Measurements from ENCODE around the gene PPP2CA.
A peak's percentile ranks its signal among the peaks of the same experiment; 100 is the strongest.

The PPP2CA gene

DNA sequence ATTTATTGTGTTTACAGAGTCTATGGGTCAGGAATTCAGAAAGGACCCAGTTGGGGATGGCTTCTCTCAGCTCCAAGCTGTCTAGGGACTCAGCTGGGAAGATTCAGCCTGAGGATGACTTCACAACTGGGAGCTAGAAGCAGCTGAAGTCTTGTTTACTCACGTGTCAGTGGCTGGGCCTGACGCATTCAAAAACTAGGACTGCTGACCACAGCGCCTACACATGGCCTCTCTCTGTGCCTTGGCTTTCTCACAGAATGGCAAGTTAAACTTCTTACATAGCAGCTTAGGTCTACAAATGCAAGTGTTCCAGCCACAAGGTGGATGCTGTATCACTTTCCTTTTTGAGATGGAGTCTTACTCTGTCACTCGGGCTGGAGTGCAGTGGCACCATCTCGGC lies 16.3 kb upstream of the PPP2CA start:
- Histone ChIP-seq H3K4me3 (ENCODE audit: low read length) (no peak overlapping the region), H3K9me3 (ENCODE audit: insufficient read depth, low read depth, low read length) (no peaks in the 10 kb centered on the region), H3K4me1 (ENCODE audit: insufficient read depth, low read length) (peaks cover 31% of the 10 kb centered on the region), H3K27me3 (ENCODE audit: insufficient read depth, low read length) (no peaks in the 10 kb centered on the region), H3K9ac (ENCODE audit: low read depth, low read length) (no peak overlapping the region), H3K36me3 (ENCODE audit: insufficient read depth, low read length) (no peaks in the 10 kb centered on the region), H3K27ac (ENCODE audit: low read depth, low read length) (no peak overlapping the region)
- 87% methylated on average over 5 of the region's 5 CpGs for WGBS

GRCh38 chr5:134240421-134240962 lies 14.6 kb upstream of the PPP2CA start:
- Histone ChIP-seq H3K27me3 (ENCODE audit: insufficient read depth, low read length) (no peaks in the 10 kb centered on the region), H3K4me3 (ENCODE audit: low read length) (no peak overlapping the region), H3K27ac (ENCODE audit: low read depth, low read length) (no peak overlapping the region), H3K4me1 (ENCODE audit: insufficient read depth, low read length) (peaks cover 24% of the 10 kb centered on the region), H3K9ac (ENCODE audit: low read depth, low read length) (no peak overlapping the region), H3K36me3 (ENCODE audit: insufficient read depth, low read length) (no peaks in the 10 kb centered on the region), H3K9me3 (ENCODE audit: insufficient read depth, low read depth, low read length) (no peaks in the 10 kb centered on the region)
- 48% methylated on average over 7 of the region's 7 CpGs for WGBS

DNA sequence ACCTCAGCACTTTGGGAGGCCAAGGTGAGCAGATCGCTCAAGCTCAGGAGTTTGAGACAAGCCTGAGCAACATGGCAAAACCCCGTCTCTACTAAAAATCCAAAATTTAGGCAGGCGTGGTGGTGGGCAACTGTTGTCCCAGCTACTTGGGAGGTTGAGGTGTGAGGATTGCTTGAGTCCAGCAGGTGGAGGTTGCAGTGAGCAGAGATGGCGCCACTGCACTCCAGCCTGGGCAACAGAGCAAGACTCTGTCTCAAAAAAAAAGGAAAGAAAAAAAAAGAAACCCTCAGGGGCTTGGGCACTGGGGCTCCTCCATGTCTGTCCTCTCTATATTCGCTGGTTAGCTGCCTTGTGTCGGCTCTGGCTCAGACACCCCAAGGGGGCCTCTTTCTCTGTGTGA lies 10.9 kb upstream of the PPP2CA start:
- Histone ChIP-seq H3K27ac (ENCODE audit: low read depth, low read length) (no peak overlapping the region), H3K27me3 (ENCODE audit: insufficient read depth, low read length) (no peaks in the 10 kb centered on the region), H3K9ac (ENCODE audit: low read depth, low read length) (no peak overlapping the region), H3K4me1 (ENCODE audit: insufficient read depth, low read length) (peaks cover 9% of the 10 kb centered on the region), H3K4me3 (ENCODE audit: low read length) (no peak overlapping the region), H3K9me3 (ENCODE audit: insufficient read depth, low read depth, low read length) (no peaks in the 10 kb centered on the region), H3K36me3 (ENCODE audit: insufficient read depth, low read length) (no peaks in the 10 kb centered on the region)
- WGBS = 96% methylated on average over 6 of the region's 6 CpGs

- peaks cover 9% of the 10 kb centered on the region for H3K4me1 ChIP-seq (ENCODE audit: insufficient read depth, low read length)
- no peaks in the 10 kb centered on the region for H3K36me3 ChIP-seq (ENCODE audit: insufficient read depth, low read length)
- H3K27ac ChIP-seq (ENCODE audit: low read depth, low read length) = no peak overlapping the region
- no peaks in the 10 kb centered on the region for H3K27me3 ChIP-seq (ENCODE audit: insufficient read depth, low read length)
- no peaks in the 10 kb centered on the region for H3K9me3 ChIP-seq (ENCODE audit: insufficient read depth, low read depth, low read length)
- WGBS = 85% methylated on average over 2 of the region's 2 CpGs
- no peak overlapping the region for H3K4me3 ChIP-seq (ENCODE audit: low read length)
- H3K9ac ChIP-seq (ENCODE audit: low read depth, low read length) = no peak overlapping the region
Measured at GRCh38 chr5:134236318-134236717, 10.4 kb upstream of the PPP2CA start.

DNA sequence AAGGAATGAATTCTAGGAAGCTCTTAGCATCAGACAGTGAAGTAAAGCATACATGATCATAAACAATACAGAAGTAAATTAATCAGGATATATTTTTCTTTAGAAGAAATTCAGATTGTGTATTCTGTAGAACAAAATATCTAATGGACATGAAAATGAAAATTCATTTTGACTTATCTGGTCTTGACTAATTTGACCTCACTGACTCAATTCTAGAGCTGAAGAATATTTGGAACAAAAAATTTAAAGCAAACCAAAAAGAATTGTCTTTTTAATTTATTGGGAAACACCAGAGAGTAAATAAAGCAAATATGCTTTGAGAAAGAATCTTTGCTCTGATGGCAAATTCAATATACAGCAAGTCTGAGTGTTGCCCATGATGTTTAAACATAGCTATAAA lies 2.8 kb upstream of the PPP2CA start:
- Histone ChIP-seq H3K9me3 (ENCODE audit: insufficient read depth, low read depth, low read length) (no peaks in the 10 kb centered on the region), H3K36me3 (ENCODE audit: insufficient read depth, low read length) (peaks cover 7% of the 10 kb centered on the region), H3K9ac (ENCODE audit: low read depth, low read length) (no peak overlapping the region), H3K4me1 (ENCODE audit: insufficient read depth, low read length) (peaks cover 10% of the 10 kb centered on the region), H3K4me3 (ENCODE audit: low read length) (no peak overlapping the region), H3K27ac (ENCODE audit: low read depth, low read length) (no peak overlapping the region), H3K27me3 (ENCODE audit: insufficient read depth, low read length) (no peaks in the 10 kb centered on the region)

DNA sequence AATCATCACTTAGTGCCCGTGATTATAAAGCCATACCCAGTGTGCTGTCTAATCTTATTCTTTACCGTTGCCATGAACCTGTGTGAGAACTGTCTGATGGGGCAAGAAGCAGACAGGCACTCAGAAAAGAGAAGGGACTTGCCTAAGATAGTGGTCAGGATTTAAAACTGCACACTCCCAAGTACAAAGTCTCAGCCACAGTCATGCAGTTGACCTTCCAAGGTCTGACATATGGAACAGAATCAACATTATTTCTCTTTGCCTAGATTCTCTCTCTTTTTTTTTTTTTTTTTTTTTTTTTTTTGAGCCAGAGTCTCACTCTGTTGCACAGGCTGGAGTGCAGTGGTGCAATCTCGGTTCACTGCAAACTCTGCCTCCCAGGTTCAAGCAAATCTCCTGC lies 1.9 kb upstream of the PPP2CA start:
- Histone ChIP-seq H3K4me3 (ENCODE audit: low read length) (no peak overlapping the region), H3K27me3 (ENCODE audit: insufficient read depth, low read length) (no peaks in the 10 kb centered on the region), H3K9ac (ENCODE audit: low read depth, low read length) (no peak overlapping the region), H3K9me3 (ENCODE audit: insufficient read depth, low read depth, low read length) (no peaks in the 10 kb centered on the region), H3K27ac (ENCODE audit: low read depth, low read length) (no peak overlapping the region), H3K4me1 (ENCODE audit: insufficient read depth, low read length) (peaks cover 19% of the 10 kb centered on the region), H3K36me3 (ENCODE audit: insufficient read depth, low read length) (peaks cover 12% of the 10 kb centered on the region)
- WGBS = 95% methylated on average over 3 of the region's 3 CpGs

- no peak overlapping the region for H3K27ac ChIP-seq (ENCODE audit: low read depth, low read length)
- peaks cover 12% of the 10 kb centered on the region for H3K36me3 ChIP-seq (ENCODE audit: insufficient read depth, low read length)
- H3K27me3 ChIP-seq (ENCODE audit: insufficient read depth, low read length) = no peaks in the 10 kb centered on the region
- no peak overlapping the region for H3K9ac ChIP-seq (ENCODE audit: low read depth, low read length)
- WGBS = 40% methylated on average over 5 of the region's 5 CpGs
- H3K4me3 ChIP-seq (ENCODE audit: low read length) = peak overlapping the region; percentile 77
- no peaks in the 10 kb centered on the region for H3K9me3 ChIP-seq (ENCODE audit: insufficient read depth, low read depth, low read length)
- peaks cover 24% of the 10 kb centered on the region for H3K4me1 ChIP-seq (ENCODE audit: insufficient read depth, low read length)
Measured at GRCh38 chr5:134227259-134227658, 1.4 kb upstream of the PPP2CA start.

DNA sequence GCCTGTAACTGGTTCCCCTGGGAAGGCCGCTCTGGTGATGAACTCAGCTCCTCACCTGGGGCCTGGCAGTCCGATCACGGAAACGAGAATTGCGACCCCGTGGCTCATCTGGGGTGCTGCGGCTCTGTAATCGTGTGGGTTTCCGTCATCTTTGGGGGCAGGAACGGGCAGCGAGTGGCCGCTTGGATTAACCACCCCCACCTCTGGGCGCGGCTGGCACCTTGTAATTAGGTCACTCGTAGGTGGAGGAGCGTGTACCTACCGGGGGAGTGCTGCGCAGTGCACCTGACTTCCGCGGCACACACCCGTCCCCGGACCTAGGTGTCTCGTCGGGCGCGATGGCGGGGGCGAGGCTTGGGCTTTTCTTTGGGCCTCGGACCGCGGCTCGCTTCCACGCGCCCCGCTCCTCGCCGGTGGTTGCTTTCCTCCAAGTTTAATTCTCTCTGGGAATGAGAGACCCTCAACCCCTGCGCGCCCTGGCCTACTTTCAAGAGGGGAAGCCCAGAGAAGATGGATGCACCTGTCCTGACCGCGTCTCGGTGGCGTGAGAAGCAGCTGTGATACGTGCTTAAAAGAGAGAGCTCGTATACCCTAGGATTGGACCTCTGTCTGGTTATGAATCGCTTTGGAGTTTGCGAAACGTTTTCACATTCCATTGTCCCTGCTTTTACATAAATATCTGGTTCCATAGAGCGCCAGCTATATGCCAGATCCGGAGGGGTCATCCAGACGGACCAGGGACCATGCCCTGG lies 744 bp upstream of the PPP2CA start:
- 4% methylated on average over 51 of the region's 51 CpGs for whole genome bisulfite sequencing
- Histone ChIP-seq H3K27me3 (ENCODE audit: insufficient read depth, low read length) (no peaks in the 10 kb centered on the region), H3K9me3 (ENCODE audit: insufficient read depth, low read depth, low read length) (no peaks in the 10 kb centered on the region), H3K36me3 (ENCODE audit: insufficient read depth, low read length) (peaks cover 12% of the 10 kb centered on the region), H3K27ac (ENCODE audit: low read depth, low read length) (peak overlapping the region; percentile 100), H3K4me3 (ENCODE audit: low read length) (peak overlapping the region; percentile 77), H3K4me1 (ENCODE audit: insufficient read depth, low read length) (peaks cover 28% of the 10 kb centered on the region), H3K9ac (ENCODE audit: low read depth, low read length) (peak overlapping the region; percentile 100)

DNA sequence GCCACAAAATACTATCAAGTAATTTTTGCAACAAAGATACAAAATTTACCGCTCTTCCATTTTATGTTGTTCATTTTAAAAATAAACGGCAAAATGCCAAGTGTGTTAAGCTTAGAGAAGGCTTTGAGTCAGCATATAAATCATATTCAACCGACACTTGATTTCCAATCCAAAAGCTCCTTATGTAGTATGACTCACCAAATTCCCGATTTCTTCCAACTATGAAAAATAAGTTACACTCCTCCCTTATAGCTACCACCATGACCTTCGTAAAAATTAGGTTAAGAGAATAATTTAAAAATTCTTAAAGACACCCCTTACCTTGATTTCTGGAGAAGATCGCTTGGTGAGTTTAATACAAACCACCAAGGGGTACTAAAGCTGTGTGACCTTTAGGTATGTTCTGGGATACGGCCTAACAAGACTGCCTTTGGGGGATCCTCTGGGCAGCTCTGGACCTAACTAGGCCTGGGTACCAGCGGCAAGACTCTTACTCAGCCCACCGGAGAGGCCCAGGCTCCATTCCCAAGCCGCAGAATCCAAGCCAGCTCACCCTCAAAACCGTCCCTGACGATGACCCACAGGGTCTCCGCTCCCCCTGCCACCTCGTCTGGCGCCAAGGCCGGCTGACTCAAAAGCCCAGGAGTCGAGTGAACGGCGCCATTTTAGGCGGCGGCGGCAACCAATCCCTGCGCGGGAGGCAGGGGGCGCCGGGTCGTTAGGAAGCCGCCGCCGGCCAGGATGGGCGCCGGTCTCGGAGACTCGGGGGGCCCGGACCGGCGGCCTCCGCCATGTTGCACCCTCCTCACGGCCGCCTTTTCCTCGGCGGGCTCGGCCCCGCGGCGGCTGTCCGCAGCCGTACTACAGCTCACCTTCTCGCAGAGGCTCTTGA lies 739 bp downstream of the PPP2CA start:
- WGBS = under 1% methylated on average over 47 of the region's 49 CpGs
- H3K4me1 ChIP-seq (ENCODE audit: insufficient read depth, low read length) = peaks cover 28% of the 10 kb centered on the region
- peaks cover 21% of the 10 kb centered on the region for H3K36me3 ChIP-seq (ENCODE audit: insufficient read depth, low read length)
- peak overlapping the region; percentile 77 for H3K4me3 ChIP-seq (ENCODE audit: low read length)
- H3K27ac ChIP-seq (ENCODE audit: low read depth, low read length) = peak overlapping the region; percentile 100
- no peaks in the 10 kb centered on the region for H3K27me3 ChIP-seq (ENCODE audit: insufficient read depth, low read length)
- no peaks in the 10 kb centered on the region for H3K9me3 ChIP-seq (ENCODE audit: insufficient read depth, low read depth, low read length)
- peak overlapping the region; percentile 100 for H3K9ac ChIP-seq (ENCODE audit: low read depth, low read length)

- Histone ChIP-seq H3K4me3 (ENCODE audit: low read length) (peak overlapping the region; percentile 77), H3K9ac (ENCODE audit: low read depth, low read length) (peak overlapping the region; percentile 100; the same call in 1 of the 2 replicates), H3K4me1 (ENCODE audit: insufficient read depth, low read length) (peaks cover 28% of the 10 kb centered on the region), H3K27ac (ENCODE audit: low read depth, low read length) (no peak overlapping the region), H3K27me3 (ENCODE audit: insufficient read depth, low read length) (no peaks in the 10 kb centered on the region), H3K36me3 (ENCODE audit: insufficient read depth, low read length) (peaks cover 24% of the 10 kb centered on the region), H3K9me3 (ENCODE audit: insufficient read depth, low read depth, low read length) (no peaks in the 10 kb centered on the region)
- WGBS = 47% methylated on average over 9 of the region's 9 CpGs
Measured at GRCh38 chr5:134223406-134224248, 2.2 kb downstream of the PPP2CA start.

All from HUES64 (cell line).